Epithelial cell of prostate (primary cell): Measurements from ENCODE around the gene HS2ST1.

Experiments
- DNase-seq: peaks from one replicate; pipeline ENCODE4 v3.0.0-alpha.2; 2011; ENCODE audit warnings: low read depth, low spot score
- H3K27ac ChIP-seq: fragments of 450-650 bp; 2 replicates; pipeline ENCODE4 v1.5.1; 2017; ENCODE audit warnings: mild to moderate bottlenecking

The HS2ST1 gene

DNA sequence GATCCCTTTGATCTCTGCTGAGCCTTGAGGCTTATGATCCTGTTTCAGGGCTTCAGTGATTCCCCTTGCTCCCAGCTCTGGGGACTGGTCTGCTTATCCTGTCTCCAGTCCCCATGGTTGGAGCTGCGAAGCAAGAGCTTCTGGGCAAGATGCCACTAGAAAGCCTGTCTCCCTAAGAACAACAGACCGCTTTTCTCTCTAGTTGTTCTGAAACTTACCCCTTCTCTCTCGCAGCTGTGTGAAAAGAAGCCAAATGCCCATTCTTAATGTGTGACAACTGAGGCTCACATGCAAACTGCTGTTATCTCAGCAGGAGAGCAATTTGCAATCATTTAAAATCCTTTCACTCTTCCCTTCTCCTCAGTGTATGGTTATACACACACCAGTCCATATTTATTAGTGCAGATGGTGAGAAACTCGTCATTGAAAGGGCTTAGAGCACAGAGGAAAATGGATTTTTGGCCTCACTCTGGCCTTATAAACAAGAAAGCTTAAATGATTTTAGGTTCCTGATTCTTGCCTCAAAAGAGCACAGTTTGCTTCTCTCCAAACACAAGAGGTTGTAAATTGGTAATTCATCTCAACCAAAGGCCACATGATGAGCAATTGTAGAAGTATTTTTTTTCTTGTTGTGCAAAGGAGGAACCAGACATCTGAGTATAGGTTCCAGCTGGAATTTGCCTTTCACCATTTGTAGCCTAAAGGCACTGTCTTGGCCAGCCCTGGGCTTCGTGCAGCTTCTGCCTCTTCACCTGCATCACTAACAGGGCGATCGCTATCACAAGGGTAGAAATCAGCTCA lies 235.0 kb downstream of the HS2ST1 start:
- no peak for DNase-seq

GRCh38 chr1:87150143-87150542 lies 235.7 kb downstream of the HS2ST1 start:
- no peak overlapping the region for H3K27ac ChIP-seq
- DNase-seq = no peak

More for the DNA sequence above, 235.0 kb downstream of the HS2ST1 start:
- H3K27ac ChIP-seq = no peak overlapping the region

DNA sequence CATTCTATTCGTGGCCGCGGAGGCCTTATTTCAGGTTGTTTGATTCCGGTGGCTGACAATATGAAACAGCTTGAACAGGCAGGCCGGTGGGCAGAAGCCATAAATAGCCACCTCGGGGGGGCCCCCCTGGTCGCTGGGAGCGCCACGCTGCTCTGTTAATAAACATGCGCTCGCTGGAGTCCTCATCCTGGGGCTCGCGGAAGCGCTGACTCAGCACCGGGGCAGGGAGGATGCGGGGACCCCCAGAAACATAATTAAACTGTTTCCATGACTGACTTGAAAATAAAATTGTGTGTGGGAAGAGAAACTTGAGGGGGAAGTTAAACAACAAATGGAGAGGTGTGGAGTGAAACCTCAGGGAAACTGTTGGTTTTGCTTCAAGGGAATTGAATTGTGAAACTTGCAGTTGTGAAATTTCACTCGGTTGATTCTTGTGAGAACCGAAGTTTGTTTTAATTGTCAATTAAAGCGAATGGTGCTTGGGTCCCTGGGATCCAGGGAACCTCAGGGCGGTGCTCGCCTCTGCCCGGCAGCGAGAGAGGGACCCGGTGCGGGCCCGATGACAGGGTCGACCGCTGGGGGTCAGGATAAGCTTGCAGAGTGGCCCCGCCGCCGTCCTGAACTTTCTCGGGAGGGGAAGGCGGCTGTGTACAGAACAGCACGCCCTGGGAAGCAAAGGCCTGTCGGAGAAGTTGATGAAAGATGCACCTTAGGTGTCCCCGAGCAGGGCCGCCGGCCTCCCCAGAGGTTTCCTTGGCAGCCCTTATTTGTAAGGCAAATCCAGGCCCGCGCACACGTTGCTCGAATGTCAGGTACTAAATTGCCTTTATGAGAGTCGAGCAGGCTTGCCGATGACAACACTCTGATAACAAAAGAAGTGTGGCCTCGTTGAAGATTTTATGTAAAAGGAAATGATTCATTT lies 237.3 kb downstream of the HS2ST1 start:
- H3K27ac ChIP-seq = peak overlapping the region; percentile 3
- DNase-seq = no peak

DNA sequence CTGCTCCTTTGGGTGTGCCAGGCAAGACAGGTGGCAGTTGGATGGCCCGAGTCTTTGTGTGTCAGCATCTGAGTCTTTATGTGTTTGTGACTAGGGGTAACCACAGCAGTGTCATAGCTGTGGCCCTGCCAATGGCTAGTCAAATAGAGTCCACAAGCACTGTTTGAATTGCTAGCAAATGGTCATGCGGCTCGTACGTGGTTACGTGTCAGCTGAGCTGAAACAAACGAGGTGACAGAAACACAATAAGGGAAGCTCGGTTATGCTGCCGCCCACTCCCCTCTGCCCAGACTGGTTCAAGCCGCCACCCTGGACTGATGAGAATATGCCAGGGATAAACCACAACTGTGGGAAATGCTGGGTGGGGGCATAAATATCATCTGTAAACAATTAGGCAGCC lies 239.9 kb downstream of the HS2ST1 start:
- no peak for DNase-seq
- no peak overlapping the region for H3K27ac ChIP-seq

- no peak overlapping the region for H3K27ac ChIP-seq
Measured at GRCh38 chr1:87155170-87155569, 240.7 kb downstream of the HS2ST1 start.

DNA sequence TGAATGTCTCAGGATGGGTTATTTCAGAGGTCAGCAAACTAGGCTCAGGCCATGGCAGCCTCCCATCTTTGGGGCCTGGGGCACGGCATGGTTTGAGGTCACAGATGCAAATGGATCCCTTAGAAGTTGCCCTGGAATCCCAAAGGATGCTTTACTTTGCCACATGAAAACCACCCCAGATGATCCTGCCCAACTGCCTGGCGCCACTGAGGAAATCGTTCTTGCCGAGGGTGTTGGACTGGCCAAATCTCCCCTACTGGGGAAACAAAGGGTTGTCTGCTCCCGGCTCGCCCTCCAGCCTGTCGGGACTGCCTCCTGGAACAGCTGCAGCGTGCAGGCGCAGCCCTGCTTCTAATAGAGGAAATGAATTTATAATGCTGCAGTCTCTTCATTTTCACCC lies 241.2 kb downstream of the HS2ST1 start:
- H3K27ac ChIP-seq = no peak overlapping the region
- DNase-seq = no peak

More at GRCh38 chr1:87155170-87155569, 240.7 kb downstream of the HS2ST1 start:
- DNase-seq = no peak

DNA sequence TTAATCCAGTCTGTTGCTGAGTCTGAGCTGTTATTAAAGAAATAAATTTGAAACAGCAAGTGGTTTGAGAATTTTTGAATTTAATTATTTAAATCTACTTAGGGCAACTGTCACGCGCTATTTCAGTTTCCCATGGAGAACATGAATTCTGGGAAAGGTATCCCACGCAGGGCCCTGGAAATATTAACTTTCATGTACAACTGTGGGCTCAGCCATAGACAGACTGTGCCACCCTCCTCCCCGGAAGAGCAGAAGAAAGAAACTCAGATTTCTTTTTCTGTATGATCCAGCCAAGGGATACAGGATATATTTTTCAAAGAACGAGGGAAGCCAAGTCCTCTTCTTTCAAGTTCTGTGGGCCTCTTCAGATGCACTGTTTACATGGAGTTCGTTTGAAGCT lies 241.7 kb downstream of the HS2ST1 start:
- no peak for DNase-seq
- no peak overlapping the region for H3K27ac ChIP-seq

GRCh38 chr1:87159378-87159915 lies 245.0 kb downstream of the HS2ST1 start:
- H3K27ac ChIP-seq = no peak overlapping the region
- DNase-seq = no peak
